Activated CD4-positive, alpha-beta T cell treated with anti-CD3 and anti-CD28 coated beads for 36 hours (primary cell): ENCODE results near the gene NTF3. TPM values are rescaled to one million over a fixed set of nuclear protein-coding genes. Genes with fewer than 3 reads are reported as not detected.

Experiments used
- ATAC-seq: fragments of 200-7000 bp; cut with Tn5 transposase; one replicate; pipeline ENCODE4 v1.10.0; 2021; ENCODE audit warnings: mild to moderate bottlenecking, moderate library complexity
- CTCF ChIA-PET: fragments of 350-600 bp; sonication (Branson Sonifier 250); formaldehyde crosslinking; loops from one replicate; lab custom pipeline; 2021; ENCODE audit warnings: antibody characterized with exemption; lab: Charles Lee
- POLR2A ChIA-PET: fragments of 350-600 bp; sonication (Branson Sonifier 250); formaldehyde crosslinking; loops from one replicate; lab custom pipeline; 2021; ENCODE audit warnings: antibody characterized with exemption, inconsistent platforms; lab: Charles Lee
- DNase-seq: peaks from one replicate; pipeline ENCODE4 v3.0.0-alpha.2; 2020
- H3K27ac Mint-ChIP-seq: one replicate; pipeline ENCODE4 v1.8.0; 2021; ENCODE audit warnings: mixed read lengths
- H3K27me3 Mint-ChIP-seq: one replicate; pipeline ENCODE4 v1.8.0; 2021; ENCODE audit warnings: mixed read lengths
- H3K36me3 Mint-ChIP-seq: one replicate; pipeline ENCODE4 v1.8.0; 2021; ENCODE audit warnings: low read depth, mixed read lengths
- H3K4me1 Mint-ChIP-seq: one replicate; pipeline ENCODE4 v1.8.0; 2021; ENCODE audit warnings: mixed read lengths
- H3K4me3 Mint-ChIP-seq: one replicate; pipeline ENCODE4 v1.8.0; 2021; ENCODE audit warnings: mild to moderate bottlenecking, moderate library complexity, mixed read lengths
- H3K9me3 Mint-ChIP-seq: one replicate; pipeline ENCODE4 v1.8.0; 2021; ENCODE audit warnings: low read depth, mixed read lengths
- intact Hi-C, 2 experiments: fragments of 100-400 bp; cut with DNase I in 1 of 2; cut with micrococcal nuclease in 1 of 2; formaldehyde crosslinking; loops; one replicate each; pipeline versions ENCODE4 v1.14.2 to v1.15.1; 2022 to 2024; cut with DNase I, micrococcal nuclease
- total RNA-seq, 2 experiments: library from RNA; stranded (reverse); gene quantifications; one replicate each; pipeline ENCODE4 v1.2.3, GENCODE V29; 2021

The NTF3 gene
- total RNA-seq, 2 experiments from 2014 or later = not detected

GRCh38 chr12:5498806-5499205 lies 66.9 kb downstream of the NTF3 start:
- no peaks in the 10 kb centered on the region for H3K4me1 Mint-ChIP-seq
- CTCF ChIA-PET = no interaction called here

DNA sequence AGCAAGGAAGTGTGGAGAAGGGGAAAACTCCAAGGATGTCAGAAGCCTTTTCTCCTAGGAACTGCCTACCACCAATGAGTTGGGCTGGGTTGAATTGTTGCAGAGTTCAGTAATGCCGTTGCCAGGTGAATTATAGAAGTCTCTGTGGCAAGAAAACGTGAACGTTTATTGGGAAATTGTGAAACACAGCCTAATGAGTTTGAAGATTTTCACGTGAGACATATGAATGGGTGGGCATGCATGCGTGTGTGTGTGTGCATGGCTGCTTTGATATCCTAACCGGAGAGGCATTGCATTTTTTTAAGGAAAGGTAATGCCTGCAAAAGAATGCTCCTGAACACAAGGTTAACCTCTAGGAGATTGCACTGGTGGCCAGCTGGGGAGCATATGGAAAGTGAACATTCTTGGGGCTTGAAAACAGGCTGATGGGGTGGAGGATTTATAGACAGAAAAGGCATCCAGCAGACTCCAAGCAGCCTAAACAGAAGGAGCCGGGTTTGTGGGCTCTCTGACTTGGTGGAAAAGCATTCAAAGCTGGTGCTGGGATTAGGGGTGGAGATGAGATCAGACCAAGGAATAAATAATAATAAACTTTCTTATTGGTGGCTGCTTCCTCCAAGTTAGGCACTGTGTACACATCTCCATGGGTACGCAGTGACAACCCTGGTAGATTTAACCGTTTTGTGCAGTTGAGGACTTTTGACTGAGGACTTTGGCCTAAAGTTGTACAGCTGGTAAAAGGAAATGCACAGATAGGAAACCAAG lies 67.8 kb downstream of the NTF3 start:
- no peak for ATAC-seq
- Mint-ChIP-seq H3K9me3 (no peaks in the 10 kb centered on the region), H3K36me3 (no peaks in the 10 kb centered on the region), H3K27ac (no peak overlapping the region), H3K27me3 (peaks cover 7% of the 10 kb centered on the region), H3K4me3 (no peak overlapping the region), H3K4me1 (no peaks in the 10 kb centered on the region)
- intact Hi-C loops = loop anchor here in 1 of 2 experiments (10.0 kb wide), 1 partner anchor 295 kb away; no protein-coding TSS in a partner anchor
- no peak for DNase-seq
- ChIA-PET POLR2A (no interaction called here), CTCF (no interaction called here)

More at GRCh38 chr12:5498806-5499205, 66.9 kb downstream of the NTF3 start:
- peaks cover 7% of the 10 kb centered on the region for H3K27me3 Mint-ChIP-seq
- no peaks in the 10 kb centered on the region for H3K9me3 Mint-ChIP-seq
- no peak overlapping the region for H3K4me3 Mint-ChIP-seq
- DNase-seq (no peak), ATAC-seq (no peak)
- POLR2A ChIA-PET = no interaction called here
- no peak overlapping the region for H3K27ac Mint-ChIP-seq
- no peaks in the 10 kb centered on the region for H3K36me3 Mint-ChIP-seq
- intact Hi-C loops = no loop called here

GRCh38 chr12:5500331-5500659 lies 68.4 kb downstream of the NTF3 start:
- intact Hi-C loops = loop anchor here in 1 of 2 experiments (10.0 kb wide), 1 partner anchor 295 kb away; no protein-coding TSS in a partner anchor
- ChIA-PET POLR2A (no interaction called here), CTCF (no interaction called here)
- H3K4me3 Mint-ChIP-seq = no peak overlapping the region
- no peak for ATAC-seq
- no peaks in the 10 kb centered on the region for H3K36me3 Mint-ChIP-seq
- no peak overlapping the region for H3K27ac Mint-ChIP-seq
- H3K9me3 Mint-ChIP-seq = no peaks in the 10 kb centered on the region
- peaks cover 7% of the 10 kb centered on the region for H3K27me3 Mint-ChIP-seq
- no peak for DNase-seq
- H3K4me1 Mint-ChIP-seq = no peaks in the 10 kb centered on the region

GRCh38 chr12:5503774-5504173 lies 71.9 kb downstream of the NTF3 start:
- POLR2A ChIA-PET = no interaction called here
- no peak overlapping the region for H3K4me3 Mint-ChIP-seq
- intact Hi-C loops = loop anchor here in 1 of 2 experiments (10.0 kb wide), 1 partner anchor 299 kb away; no protein-coding TSS in a partner anchor
- H3K9me3 Mint-ChIP-seq = no peaks in the 10 kb centered on the region
- no peaks in the 10 kb centered on the region for H3K4me1 Mint-ChIP-seq
- CTCF ChIA-PET = no interaction called here
- no peak overlapping the region for H3K27ac Mint-ChIP-seq
- H3K27me3 Mint-ChIP-seq = peaks cover 6% of the 10 kb centered on the region
- DNase-seq (no peak), ATAC-seq (no peak)
- no peaks in the 10 kb centered on the region for H3K36me3 Mint-ChIP-seq

DNA sequence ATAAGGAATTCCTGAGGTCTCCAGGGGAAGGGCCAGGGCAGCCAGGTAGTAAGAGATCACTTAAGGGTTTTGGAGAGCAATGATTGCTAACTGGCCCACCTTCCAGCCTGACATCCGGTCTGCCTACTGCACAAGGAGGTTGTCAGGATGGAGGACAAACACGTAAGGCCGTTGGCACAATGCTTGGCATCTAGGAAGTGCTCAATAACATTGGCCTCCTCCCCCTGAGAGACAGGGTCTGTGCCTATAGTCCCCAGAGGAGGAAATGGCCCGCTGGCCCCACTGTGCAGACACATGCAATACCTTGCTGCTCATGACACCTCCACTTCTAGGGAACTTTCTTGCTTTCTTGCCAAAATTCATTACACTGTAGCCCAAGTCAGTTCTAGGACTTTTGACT lies 73.2 kb downstream of the NTF3 start:
- peaks cover 5% of the 10 kb centered on the region for H3K27me3 Mint-ChIP-seq
- H3K4me1 Mint-ChIP-seq = no peaks in the 10 kb centered on the region
- ChIA-PET POLR2A (no interaction called here), CTCF (no interaction called here)
- DNase-seq (no peak), ATAC-seq (no peak)
- H3K27ac Mint-ChIP-seq = no peak overlapping the region
- no peak overlapping the region for H3K4me3 Mint-ChIP-seq
- intact Hi-C loops = loop anchor here in 1 of 2 experiments (10.0 kb wide), 1 partner anchor 300 kb away; no protein-coding TSS in a partner anchor
- H3K36me3 Mint-ChIP-seq = no peaks in the 10 kb centered on the region
- H3K9me3 Mint-ChIP-seq = no peaks in the 10 kb centered on the region

DNA sequence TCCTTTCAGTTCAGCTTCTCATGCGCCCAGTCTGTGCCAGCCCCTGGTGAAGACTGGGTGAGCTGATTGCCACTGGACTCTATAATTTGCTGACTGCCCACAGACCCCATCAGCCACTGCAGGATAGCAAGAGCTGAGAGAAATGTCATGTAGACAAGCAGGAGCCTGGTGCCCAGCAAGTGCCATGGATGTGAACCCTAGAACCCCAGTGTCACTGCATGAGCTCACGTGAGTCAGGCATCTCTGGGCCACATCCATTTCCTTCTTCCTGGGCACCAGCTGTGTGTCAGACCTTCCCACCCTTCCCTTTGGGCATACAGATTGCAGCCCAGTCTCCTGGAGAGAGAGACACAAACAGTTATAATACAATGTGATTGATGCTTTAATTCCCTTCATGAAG lies 73.8 kb downstream of the NTF3 start:
- no peak overlapping the region for H3K4me3 Mint-ChIP-seq
- ChIA-PET POLR2A (no interaction called here), CTCF (no interaction called here)
- H3K27ac Mint-ChIP-seq = no peak overlapping the region
- intact Hi-C loops = loop anchor here in 1 of 2 experiments (10.0 kb wide), 1 partner anchor 301 kb away; no protein-coding TSS in a partner anchor
- ATAC-seq = no peak
- no peaks in the 10 kb centered on the region for H3K4me1 Mint-ChIP-seq
- peaks cover 4% of the 10 kb centered on the region for H3K27me3 Mint-ChIP-seq
- no peak for DNase-seq
- no peaks in the 10 kb centered on the region for H3K9me3 Mint-ChIP-seq
- H3K36me3 Mint-ChIP-seq = no peaks in the 10 kb centered on the region

DNA sequence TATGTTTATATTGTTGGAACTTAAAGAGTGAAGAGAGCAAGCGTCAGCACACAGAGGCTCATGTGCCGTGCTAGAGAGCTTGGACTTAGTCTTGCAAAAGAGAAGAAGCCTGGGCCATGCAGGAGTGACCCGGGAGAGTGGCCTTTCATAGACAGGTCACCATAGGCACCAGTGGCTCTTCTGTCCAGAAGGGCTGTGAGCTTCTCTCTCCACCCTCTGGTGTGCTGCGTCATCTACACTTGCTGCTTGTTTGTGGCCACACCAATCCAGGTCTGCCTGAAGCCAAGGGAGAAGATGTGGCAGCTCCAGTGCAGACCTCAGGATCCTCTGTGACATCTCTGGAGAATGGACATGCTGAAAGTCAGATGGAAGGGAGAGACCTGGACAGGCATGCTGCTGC lies 74.4 kb downstream of the NTF3 start:
- H3K9me3 Mint-ChIP-seq = no peaks in the 10 kb centered on the region
- ChIA-PET POLR2A (no interaction called here), CTCF (no interaction called here)
- H3K27ac Mint-ChIP-seq = no peak overlapping the region
- H3K36me3 Mint-ChIP-seq = no peaks in the 10 kb centered on the region
- DNase-seq (no peak), ATAC-seq (no peak)
- intact Hi-C loops = loop anchor here in 1 of 2 experiments (10.0 kb wide), 1 partner anchor 301 kb away; no protein-coding TSS in a partner anchor
- H3K27me3 Mint-ChIP-seq = peaks cover 4% of the 10 kb centered on the region
- no peaks in the 10 kb centered on the region for H3K4me1 Mint-ChIP-seq
- H3K4me3 Mint-ChIP-seq = no peak overlapping the region

DNA sequence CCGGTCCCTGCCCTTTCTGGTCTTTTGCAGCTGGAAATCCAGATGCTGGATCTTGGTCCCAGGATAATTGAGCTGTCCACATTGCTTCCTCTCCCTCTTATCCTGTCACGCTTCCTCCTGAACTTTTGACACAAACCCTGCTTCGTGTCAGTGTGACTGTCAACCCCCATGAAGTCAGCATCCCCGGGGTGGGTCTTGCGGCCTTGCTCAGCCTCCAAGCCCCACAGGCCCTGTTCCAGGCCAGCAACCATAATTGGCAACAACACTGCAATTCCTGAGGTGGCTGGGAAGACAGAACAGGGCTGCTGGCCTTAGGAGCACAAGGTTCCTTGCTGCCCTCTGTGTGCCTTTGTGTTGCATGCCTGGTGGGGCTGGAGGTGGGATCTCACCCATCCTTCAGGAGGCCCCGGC lies 74.9 kb downstream of the NTF3 start:
- no peak for DNase-seq
- POLR2A ChIA-PET = no interaction called here
- H3K4me3 Mint-ChIP-seq = no peak overlapping the region
- ATAC-seq = no peak
- CTCF ChIA-PET = no interaction called here
- no peaks in the 10 kb centered on the region for H3K4me1 Mint-ChIP-seq
- intact Hi-C loops = loop anchor here in 1 of 2 experiments (10.0 kb wide), 1 partner anchor 302 kb away; no protein-coding TSS in a partner anchor
- no peaks in the 10 kb centered on the region for H3K36me3 Mint-ChIP-seq
- no peak overlapping the region for H3K27ac Mint-ChIP-seq
- H3K9me3 Mint-ChIP-seq = no peaks in the 10 kb centered on the region
- H3K27me3 Mint-ChIP-seq = peaks cover 8% of the 10 kb centered on the region

- CTCF ChIA-PET = no interaction called here
- Mint-ChIP-seq H3K9me3 (no peaks in the 10 kb centered on the region), H3K27me3 (peaks cover 8% of the 10 kb centered on the region), H3K36me3 (no peaks in the 10 kb centered on the region), H3K27ac (no peak overlapping the region), H3K4me3 (no peak overlapping the region), H3K4me1 (no peaks in the 10 kb centered on the region)
- intact Hi-C loops = loop anchor here in 1 of 2 experiments (10.0 kb wide), 1 partner anchor 303 kb away; no protein-coding TSS in a partner anchor
- DNase-seq = no peak
- ATAC-seq = no peak
- POLR2A ChIA-PET = no interaction called here
These were observed 75.6 kb downstream of the NTF3 start for GRCh38 chr12:5507401-5507935.

DNA sequence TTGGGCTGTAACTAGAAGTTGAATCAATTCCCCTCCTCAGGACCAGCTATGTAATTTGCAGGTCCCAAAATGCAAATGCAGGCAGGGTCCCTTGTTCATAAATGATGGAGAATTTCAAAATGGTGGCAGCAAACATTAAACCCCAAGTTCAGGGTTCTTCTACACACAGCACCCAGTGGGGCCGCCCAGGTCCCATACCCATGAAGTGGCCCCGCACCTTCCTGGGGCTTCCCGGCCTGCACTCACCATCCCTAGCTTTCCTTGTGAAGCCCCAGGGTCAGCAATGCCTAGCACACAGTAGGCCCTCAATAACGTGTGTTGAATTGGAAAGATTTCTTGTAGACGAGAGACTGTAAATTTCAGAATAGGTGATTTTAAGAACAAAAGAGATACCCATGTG lies 76.0 kb downstream of the NTF3 start:
- no peak for ATAC-seq
- intact Hi-C loops = loop anchor here in 1 of 2 experiments (10.0 kb wide), 1 partner anchor 303 kb away; no protein-coding TSS in a partner anchor
- H3K27me3 Mint-ChIP-seq = peaks cover 8% of the 10 kb centered on the region

DNA sequence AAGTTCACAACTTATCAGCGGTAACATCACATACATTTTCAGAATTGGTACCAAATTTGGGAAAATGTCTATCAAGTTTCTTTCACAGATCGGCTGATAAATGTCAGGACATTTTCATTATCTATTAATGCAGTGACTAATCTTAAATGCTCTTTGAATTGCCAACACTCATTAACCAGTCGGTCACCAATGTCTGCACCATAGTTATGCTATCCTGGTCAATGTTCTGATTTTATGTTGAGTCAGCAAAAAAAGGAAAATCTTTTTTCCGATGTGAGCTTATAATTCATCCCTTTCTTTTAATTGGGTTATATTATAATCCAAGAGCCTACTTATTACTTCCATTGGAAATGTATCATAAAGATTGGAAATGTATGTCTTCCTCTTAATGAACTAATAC lies 77.2 kb downstream of the NTF3 start:
- CTCF ChIA-PET = no interaction called here
- intact Hi-C loops = loop anchor here in 1 of 2 experiments (10.0 kb wide), 1 partner anchor 304 kb away; no protein-coding TSS in a partner anchor
- no peaks in the 10 kb centered on the region for H3K4me1 Mint-ChIP-seq
- H3K36me3 Mint-ChIP-seq = no peaks in the 10 kb centered on the region
- ATAC-seq (no peak), DNase-seq (no peak)
- POLR2A ChIA-PET = no interaction called here
- H3K27ac Mint-ChIP-seq = no peak overlapping the region
- H3K9me3 Mint-ChIP-seq = no peaks in the 10 kb centered on the region
- no peak overlapping the region for H3K4me3 Mint-ChIP-seq
- peaks cover 8% of the 10 kb centered on the region for H3K27me3 Mint-ChIP-seq

More for the DNA sequence above, 76.0 kb downstream of the NTF3 start:
- no peak for DNase-seq
- Mint-ChIP-seq H3K36me3 (no peaks in the 10 kb centered on the region), H3K4me3 (no peak overlapping the region), H3K9me3 (no peaks in the 10 kb centered on the region), H3K4me1 (no peaks in the 10 kb centered on the region), H3K27ac (no peak overlapping the region)
- ChIA-PET POLR2A (no interaction called here), CTCF (no interaction called here)

- intact Hi-C loops = loop anchor here in 1 of 2 experiments (10.0 kb wide), 1 partner anchor 305 kb away; no protein-coding TSS in a partner anchor
- no peak overlapping the region for H3K4me3 Mint-ChIP-seq
- no peak overlapping the region for H3K27ac Mint-ChIP-seq
- DNase-seq (no peak), ATAC-seq (no peak)
- H3K36me3 Mint-ChIP-seq = no peaks in the 10 kb centered on the region
- ChIA-PET POLR2A (no interaction called here), CTCF (no interaction called here)
- H3K9me3 Mint-ChIP-seq = no peaks in the 10 kb centered on the region
- H3K4me1 Mint-ChIP-seq = no peaks in the 10 kb centered on the region
- H3K27me3 Mint-ChIP-seq = peaks cover 8% of the 10 kb centered on the region
These were observed 77.6 kb downstream of the NTF3 start for GRCh38 chr12:5509557-5509956.
